NCI-H226 (cell line): ENCODE data around the gene ATG101.

Experiments used
- DNase-seq: peaks from one replicate; pipeline ENCODE4 v3.0.0-alpha.2; 2015

The ATG101 gene

GRCh38 chr12:52042706-52043385, 26.9 kb upstream of the ATG101 start:
- no peak for DNase-seq

GRCh38 chr12:52043386-52044212, 26.2 kb upstream of the ATG101 start:
- DNase-seq, result no peak

GRCh38 chr12:52044292-52044983, 25.3 kb upstream of the ATG101 start:
- DNase-seq, result peak; percentile 83

- DNase-seq, result no peak
Measured at GRCh38 chr12:52045794-52046199, 24.0 kb upstream of the ATG101 start.

GRCh38 chr12:52046859-52047258, 22.9 kb upstream of the ATG101 start:
- no peak for DNase-seq

- no peak for DNase-seq
Measured at GRCh38 chr12:52049286-52049685, 20.5 kb upstream of the ATG101 start.

GRCh38 chr12:52049688-52050087, 20.1 kb upstream of the ATG101 start:
- DNase-seq, result no peak

GRCh38 chr12:52050116-52050757, 19.5 kb upstream of the ATG101 start:
- DNase-seq, result no peak

- DNase-seq, result peak; percentile 90
Measured at GRCh38 chr12:52050758-52051541, 18.8 kb upstream of the ATG101 start, which contains the start of gene NR4A1. Gene NR4A1, plus strand, starts transcription at chr12:52051442. Its CDS starts 2,887 bp downstream, at chr12:52054329.

GRCh38 chr12:52052468-52053186, 17.2 kb upstream of the ATG101 start:
- DNase-seq, result no peak

GRCh38 chr12:52053536-52054209, 16.1 kb upstream of the ATG101 start:
- no peak for DNase-seq

GRCh38 chr12:52054231-52054832, 15.4 kb upstream of the ATG101 start:
- no peak for DNase-seq

- no peak for DNase-seq
Measured at GRCh38 chr12:52054833-52055730, 14.7 kb upstream of the ATG101 start.

- no peak for DNase-seq
Measured at GRCh38 chr12:52055731-52056711, 13.8 kb upstream of the ATG101 start.

- no peak for DNase-seq
Measured at GRCh38 chr12:52056801-52057637, 12.8 kb upstream of the ATG101 start.

GRCh38 chr12:52057638-52058576, 11.9 kb upstream of the ATG101 start:
- no peak for DNase-seq
